HG02642 (cell line): ENCODE results near the gene GDF2.

Experiments
- ATAC-seq: cut with Tn5 transposase; IDR thresholded peaks from one replicate; pipeline ENCODE4 v1.9.1; 2021; ENCODE audit warnings: mild to moderate bottlenecking; ENCODE audit not compliant: unreplicated experiment, poor library complexity

The GDF2 gene

DNA sequence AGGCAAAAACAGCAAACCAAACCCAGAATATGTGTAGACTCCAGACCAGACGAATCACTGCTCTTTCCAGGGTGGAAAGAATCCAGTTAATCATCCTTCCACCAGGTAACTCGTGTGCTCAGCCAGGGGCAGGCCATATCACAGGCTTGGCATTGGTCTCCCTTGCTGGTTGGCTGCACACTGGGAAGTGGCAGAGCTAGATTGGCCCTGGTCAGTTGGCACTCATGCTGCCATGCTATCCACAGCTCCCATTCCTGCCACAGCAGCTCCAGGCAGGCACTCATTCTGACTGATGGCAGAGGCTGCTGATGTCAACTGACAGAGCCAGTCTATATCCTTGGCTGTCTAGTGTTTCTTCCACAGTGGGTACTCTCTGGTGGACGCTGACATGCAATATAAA, 31.9 kb upstream of the GDF2 start:
- no peak for ATAC-seq

DNA sequence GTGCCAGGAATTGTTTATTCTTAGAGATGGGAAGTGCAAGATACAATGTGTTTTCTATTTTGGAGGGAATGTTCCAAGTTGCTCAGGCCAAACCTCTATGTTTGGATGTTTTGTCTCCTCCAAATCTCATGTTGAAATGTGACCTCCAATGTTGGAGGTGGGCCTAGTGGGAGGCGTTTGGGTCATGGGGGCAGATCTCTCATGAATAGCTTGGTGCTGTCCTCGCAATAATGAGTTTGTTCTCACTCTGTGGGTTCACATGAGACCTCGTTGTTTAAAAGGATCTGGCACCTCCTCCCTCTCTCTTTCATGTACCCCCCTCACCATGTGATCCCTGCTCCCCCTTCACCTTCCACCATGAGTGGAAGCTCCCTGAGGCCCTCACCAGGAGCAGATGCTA, 30.6 kb upstream of the GDF2 start:
- no peak for ATAC-seq

DNA sequence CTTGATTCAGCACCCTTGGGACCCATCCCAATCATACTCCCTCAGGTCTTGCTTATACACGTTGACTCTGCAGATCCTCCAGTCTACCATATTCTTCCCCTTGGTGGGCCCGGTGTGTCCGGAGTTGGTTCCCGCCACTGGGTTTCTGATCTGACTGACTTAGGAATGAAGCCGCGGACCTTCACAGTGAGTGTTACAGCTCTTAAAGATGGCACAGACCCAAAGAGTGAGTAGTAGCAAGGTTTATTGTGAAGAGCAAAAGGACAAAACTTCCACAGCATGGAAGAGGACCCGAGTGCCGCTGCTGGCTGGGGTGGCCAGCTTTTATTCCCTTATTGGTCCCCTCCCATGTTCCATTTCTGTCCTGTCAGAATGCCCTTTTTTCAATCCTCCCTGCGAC, 28.2 kb upstream of the GDF2 start:
- no peak for ATAC-seq

DNA sequence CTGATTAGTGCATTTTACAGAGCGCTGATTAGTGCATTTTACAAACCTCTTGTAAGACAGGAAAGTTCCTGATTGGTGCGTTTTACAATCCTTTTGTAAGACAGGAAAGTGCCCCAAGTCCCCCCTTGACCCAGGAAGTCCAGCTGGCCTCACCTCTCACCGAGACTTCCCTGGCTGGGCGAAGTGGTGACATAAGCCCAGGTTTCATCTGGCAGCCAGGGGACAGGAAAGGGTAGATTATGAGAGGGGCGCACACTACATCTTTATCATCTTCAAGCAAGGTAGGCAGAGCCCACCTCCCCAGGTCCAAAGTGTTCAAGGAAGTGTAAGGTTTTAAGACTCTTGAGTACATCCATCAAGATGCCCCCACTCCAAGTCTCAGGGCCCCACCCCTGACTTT, 27.8 kb upstream of the GDF2 start:
- ATAC-seq: no peak

DNA sequence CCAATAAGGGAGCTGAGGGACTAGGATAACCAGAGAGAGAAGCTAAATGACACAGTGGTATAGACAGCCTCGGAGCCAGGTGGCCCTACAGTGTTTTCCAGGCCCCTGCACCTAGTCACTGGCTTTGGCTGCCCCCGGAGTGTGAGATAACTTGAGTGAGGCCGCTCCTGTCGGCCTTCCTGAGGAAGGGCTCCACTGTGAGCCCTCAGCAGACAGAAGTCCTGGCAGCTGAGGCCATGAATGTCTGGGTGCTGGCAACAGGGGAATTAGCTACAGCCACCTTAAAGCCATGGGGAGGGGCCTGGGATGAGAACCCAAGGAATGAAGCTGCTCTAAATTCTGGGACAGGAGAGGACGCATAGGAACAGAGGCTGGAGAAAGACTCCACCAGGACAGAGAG, 26.8 kb upstream of the GDF2 start:
- no peak for ATAC-seq

DNA sequence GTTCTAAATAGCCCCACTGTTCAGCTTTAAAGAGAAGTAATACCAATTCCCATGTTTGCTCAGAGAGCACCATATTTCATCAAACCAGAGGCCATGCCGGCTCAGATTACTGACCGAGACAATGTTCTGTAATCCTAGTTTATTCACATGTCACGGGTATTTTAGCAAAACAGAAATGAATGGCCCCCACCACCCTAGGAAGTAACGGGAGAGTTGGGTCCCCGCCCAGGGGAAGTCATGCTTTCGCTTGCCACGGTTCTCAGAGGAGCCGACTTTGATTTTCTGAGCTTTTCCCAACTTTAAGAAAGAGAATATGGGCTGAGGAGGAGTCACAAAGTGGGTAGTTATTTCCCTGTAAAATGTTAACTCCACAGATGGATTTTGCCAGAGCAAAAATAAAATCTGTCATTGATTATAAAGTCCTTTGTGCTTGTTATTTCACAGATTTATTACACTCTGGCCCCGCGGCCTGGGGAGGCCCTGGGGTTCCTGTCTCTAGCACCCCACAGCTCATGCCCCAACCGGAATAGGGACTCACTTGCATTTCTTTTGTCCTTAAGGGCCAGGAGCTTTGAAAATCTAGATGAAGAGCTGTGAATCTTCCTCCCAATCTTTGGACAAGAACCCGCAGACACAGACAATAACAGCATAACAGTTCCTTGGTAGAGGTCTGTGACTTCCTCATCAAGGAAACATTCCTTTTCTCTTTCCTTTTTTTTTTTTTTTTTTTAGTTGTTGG, 25.9 kb upstream of the GDF2 start:
- no peak for ATAC-seq

DNA sequence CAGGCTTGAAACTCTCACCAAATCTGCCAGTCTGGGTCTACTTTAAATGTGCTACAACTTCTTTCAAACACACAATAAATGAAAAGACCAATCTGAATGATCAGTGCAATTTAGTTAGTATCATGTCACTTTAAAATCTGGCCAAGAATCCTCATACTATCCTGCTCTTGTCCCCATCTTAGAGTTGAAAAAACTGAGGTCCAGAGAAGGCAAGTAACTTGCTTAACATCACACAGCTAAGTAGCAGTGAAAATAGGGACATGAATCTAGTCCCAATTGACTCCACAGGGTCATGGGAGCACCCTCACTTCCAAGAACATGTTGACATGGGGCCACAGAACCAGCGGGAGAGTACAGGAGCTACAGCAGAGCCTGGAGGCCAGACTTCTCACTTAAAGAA, 25.3 kb upstream of the GDF2 start:
- ATAC-seq: no peak

DNA sequence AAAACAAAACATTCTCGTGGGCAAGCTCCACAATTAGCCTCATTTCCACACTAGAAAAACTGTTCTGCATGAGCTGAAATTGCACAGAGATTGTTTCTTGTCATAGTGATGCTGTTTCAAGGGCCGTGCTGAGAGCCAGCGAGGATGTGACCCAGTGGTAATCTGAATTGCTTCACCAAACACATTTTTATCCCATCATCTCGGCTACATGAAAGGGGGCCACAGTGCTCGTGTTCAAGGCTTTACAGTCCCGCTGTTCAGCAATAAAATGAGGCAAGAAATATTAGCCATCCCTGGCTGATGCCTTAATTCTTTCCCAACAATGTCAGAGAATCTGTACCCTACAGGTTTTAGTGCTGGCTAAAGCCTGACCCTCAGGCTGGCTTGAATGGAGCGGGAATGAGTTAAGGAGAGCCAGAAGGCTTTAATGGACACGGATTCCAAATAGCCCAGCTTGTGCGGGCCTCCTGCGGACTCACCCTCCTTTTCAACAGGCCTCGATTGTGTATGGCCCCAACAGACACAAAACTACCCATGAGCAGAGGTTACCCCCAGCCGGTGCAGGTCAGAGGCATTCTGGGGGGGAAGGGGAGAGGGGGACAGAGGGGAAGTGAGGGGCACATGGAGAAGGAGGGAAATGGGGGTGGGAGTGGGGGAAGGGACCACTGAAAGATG, 24.3 kb upstream of the GDF2 start:
- no peak for ATAC-seq

DNA sequence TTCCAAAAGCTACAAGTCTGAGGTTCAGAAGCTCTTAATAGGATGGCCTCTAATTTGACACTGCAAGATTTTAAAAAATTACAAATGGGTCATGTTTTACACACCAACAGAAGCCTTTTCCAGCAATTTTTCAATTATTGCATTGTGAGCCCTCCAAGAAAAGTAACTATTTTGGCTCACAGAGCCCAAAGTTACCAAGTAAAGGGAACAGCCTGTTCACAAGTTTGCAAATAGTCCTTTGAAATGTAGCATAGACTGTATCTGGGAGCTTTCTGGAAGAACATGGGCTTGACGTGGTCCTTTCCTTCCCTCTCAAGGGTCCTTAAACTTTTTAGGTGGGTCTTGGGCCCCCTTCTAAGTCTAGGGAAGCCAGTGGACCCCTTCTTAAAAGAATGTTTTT, 23.5 kb upstream of the GDF2 start:
- ATAC-seq: no peak

DNA sequence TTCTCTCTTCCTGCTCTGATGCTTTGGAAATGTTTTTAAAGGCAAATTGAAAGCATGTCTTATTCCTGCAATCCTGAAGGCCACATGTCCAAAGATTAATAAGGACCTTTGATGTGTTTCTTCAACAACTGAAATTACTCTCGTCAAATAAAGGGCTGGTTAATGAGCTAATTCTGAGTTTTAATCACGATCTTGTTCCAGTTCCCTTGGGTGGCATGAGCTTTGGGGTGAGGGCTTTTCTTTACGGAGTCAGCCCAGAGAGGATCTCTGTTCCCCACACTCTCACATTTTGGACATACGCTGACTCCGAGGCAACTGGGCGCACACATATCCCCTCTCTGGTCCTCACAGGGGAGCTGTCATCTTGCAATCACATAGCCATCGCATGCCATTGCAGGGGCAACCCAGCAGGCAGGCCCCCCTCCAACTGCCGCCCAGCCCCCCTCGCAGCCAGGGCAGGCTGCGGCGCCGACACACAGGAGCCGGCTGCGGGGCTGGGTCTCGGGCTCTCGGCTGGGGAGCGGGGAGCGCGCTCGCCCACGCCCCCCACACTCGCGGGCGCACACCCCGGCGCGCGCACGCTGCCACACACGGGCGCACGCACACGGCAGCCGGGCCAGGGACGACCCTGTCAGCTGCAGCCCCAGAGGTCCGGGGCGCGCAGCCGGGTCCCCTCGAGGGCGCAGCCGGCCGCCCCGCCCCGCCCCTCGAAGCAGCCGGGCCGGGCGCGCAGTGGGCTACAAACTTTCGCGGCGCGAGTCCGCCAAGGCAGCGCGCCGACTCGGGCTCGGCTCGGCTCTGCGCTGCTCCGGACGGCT, 22.4 kb upstream of the GDF2 start, which contains the start of gene GDF10:
Gene GDF10, plus strand, starts transcription at position 587 of the 818 bp plus-strand sequence. CDS start 455 bp downstream, outside the sequence.
- no peak for ATAC-seq

DNA sequence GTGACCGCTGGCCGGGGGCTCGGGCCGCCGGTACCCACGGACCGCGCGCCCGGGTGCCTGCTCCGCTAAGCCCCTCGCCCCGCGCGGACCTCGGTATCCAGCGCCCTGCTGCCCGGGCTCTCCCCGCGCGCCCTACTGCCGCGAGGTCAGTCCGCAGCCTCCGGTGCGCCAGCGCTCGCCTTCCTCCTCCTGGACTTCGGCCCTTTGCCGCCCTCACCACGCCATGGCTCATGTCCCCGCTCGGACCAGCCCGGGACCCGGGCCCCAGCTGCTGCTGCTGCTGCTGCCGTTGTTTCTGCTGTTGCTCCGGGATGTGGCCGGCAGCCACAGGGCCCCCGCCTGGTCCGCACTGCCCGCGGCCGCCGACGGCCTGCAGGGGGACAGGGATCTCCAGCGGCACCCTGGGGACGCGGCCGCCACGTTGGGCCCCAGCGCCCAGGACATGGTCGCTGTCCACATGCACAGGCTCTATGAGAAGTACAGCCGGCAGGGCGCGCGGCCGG, 21.8 kb upstream of the GDF2 start:
- no peak for ATAC-seq

DNA sequence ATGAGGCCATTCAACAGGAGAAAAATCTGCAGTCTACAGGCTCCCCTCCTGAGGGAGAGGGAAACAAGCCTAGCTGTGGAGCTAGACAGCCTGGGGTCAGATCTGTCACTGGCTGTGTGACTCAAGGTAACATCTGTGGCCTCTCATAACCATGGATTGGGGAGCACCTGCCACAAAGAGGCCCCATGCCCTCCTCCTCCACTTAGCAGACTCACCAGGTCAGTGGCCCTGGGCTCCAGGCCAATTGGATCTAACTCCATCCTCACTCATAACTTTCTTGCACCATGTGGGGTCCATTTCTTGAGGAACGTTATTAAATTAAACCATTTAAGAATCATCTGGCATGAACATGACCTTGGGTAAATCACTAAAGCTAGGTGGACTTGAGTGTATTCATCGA, 20.4 kb upstream of the GDF2 start:
- ATAC-seq: no peak

DNA sequence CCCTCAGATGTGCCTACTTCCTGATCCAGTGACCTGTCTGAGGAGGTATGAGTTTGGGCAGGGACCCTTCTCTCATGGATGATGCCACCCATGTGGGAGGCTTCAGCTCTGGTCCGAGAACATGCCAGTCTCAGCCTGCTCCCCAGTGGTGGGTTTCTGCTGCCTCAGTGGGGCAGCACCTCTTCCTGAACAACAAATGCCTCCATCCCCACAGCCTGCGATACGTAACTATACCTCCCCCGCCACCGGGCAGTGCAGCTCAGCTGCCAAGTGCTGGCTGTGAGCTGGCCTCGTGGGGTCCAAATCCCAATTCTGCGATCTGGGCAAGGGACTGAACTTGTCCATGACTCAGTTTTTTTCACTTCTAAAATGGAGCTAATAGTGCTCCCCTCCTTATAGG, 19.1 kb upstream of the GDF2 start:
- no peak for ATAC-seq

DNA sequence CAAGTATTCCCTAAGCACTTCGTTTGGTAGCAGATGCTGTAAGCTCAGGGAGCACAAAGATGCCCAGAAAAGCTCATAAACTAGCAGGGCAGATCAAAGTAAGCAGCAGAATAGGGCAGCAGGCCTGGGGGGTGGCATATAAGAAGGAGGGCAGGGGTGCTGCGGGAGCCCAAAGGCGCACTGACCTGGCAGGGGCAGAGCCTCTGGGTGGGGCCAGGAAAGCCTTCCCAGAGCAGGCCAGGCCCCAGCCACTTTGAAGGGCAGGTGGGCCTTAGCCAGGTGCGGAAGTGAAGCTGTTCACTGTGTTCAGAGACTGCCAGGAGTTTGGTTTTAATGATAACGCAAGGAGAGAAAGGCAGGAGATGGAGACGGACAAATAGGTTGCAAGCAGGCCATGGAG, 18.4 kb upstream of the GDF2 start:
- no peak for ATAC-seq

DNA sequence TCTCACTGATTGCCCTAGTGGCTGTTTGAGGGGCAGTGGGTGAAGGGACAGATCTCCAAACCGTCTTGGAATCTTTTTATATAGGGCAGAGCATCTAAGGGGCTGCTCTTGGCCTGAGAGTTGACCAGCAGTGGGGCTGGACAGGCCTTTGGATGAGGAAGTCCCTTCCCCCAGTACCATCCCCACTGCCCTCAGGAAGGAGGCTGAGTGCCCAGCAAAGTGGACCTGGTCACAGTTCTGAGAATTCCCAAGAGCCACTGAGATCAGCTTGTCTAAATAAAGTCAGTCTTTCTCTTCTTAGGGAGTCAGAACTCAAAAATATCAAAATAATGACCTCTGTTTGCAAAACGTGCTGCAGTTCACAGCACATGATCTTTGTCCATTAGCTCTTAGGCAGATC, 16.7 kb upstream of the GDF2 start:
- ATAC-seq: no peak

DNA sequence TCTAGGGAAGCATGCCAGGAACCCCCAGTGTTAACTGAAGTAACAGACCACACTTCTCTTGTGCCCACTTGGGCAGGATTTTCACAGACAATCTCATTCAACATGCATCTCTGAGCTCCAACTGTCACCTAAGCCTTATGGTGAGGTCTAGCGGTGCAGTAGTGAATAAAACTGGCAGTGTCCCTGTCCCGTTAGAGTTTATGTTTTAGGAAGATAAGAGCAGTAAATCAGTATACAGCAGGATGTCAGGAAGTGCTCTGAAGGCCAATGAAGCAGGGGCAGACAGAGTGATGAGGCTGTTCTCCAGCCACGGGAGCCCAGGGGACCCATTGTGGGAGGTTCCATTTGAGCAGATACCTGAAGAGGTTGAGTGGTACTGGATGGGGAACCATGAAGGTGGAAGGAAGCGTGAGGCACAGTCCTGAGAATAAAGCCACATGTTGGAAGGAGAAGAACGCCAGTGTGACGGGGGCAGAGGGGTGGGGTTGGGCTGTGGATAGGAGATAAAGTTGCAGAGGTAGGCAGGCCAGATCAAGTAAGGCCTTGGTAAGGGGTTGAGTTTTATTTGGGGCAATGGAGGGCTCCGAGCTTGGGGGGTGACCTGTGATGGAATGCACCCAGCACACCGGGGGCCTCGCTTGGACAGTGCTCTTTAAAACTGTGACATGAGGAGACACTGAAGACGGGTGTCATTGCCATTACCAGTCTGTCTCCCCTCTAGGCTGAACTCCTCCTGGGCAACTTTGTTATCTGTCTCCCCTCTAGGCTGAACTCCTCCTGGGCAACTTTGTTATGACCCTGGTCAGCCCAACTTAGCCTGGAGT, 15.7 kb upstream of the GDF2 start:
- ATAC-seq: no peak

DNA sequence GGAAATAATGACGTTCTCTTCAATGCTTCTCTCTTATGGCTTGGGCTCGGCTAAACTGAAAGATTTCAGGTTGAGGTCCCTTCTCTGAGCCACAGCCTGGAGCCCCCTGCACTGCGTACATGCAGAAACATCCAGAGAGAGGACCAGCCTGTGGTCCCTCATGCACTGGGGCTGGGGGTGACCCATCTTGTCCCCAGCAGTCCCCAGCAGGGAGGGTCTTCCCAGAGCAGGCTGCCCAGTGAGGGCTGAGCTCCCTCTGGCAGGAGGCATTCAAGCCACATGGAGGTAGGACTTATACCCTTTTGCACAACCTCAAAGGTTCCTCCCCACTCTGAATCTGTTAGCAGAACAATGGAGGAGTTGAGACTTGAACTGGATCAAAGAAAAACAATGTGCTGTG, 14.9 kb upstream of the GDF2 start:
- no peak for ATAC-seq

DNA sequence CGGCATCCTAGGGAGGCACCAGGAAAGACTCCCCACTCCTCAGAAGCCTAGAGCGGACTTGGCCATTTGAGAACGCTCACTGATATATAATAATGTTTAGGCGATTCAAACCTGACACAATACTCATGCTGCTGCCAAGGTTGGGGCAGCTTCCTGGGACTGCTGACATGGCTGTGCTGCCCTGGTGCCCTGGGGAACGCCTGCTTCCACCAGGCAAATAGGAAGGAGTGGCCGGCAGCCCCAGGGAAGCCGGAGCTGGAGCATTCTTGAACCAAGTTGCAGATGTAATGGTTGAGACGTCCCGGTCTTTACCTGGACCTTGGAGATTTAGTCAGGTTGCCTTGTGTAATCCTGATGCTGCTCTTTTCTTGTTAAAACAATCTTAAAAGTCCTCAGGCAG, 13.5 kb upstream of the GDF2 start:
- no peak for ATAC-seq

DNA sequence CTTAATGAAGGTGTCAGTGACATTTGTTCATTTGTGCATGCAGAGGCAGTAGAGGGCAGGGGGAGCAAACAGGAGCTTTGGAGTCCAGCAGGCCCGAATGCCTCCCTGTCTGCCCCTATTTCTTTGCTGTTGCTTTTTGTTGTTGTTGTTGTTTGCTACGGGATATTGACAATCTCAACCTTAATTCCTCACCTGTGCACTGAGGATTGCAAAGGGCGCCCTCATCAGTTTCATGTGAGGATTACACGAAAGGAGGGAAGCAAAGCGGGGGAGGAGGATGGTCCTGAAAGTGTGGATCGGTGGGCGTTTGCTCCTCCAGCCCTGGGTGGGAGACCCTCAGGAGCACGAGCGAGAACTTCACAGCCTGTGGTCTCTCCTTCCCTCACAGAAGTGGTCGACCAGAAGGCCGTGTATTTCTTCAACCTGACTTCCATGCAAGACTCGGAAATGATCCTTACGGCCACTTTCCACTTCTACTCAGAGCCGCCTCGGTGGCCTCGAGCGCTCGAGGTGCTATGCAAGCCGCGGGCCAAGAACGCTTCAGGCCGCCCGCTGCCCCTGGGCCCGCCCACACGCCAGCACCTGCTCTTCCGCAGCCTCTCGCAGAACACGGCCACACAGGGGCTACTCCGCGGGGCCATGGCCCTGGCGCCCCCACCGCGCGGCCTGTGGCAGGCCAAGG, 12.7 kb upstream of the GDF2 start:
- ATAC-seq: no peak

DNA sequence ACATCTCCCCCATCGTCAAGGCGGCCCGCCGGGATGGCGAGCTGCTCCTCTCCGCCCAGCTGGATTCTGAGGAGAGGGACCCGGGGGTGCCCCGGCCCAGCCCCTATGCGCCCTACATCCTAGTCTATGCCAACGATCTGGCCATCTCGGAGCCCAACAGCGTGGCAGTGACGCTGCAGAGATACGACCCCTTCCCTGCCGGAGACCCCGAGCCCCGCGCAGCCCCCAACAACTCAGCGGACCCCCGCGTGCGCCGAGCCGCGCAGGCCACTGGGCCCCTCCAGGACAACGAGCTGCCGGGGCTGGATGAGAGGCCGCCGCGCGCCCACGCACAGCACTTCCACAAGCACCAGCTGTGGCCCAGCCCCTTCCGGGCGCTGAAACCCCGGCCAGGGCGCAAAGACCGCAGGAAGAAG, 12.2 kb upstream of the GDF2 start:
- ATAC-seq: no peak
